IMR-90 (cell line): ENCODE results near the gene AQP1. TPM values are rescaled to one million over a fixed set of nuclear protein-coding genes. Genes with fewer than 3 reads are reported as not detected.

Experiments
- ATAC-seq: fragments of 200-7000 bp; cut with Tn5 transposase; 2 replicates; pipeline ENCODE4 v1.9.1; 2020; ENCODE audit warnings: low read depth, mild to moderate bottlenecking, moderate library complexity
- BruUV-seq: library from RNA; stranded (reverse); fragments of 400-500 nt; replicated peaks from 2 replicates; lab custom pipeline; 2021; lab: Mats Ljungman, UMichigan
- CTCF ChIA-PET: fragments of 300-600 bp; formaldehyde crosslinking; extraction: SDS; loops from one replicate; lab custom pipeline; 2021; ENCODE audit warnings: antibody characterized with exemption; lab: Yijun Ruan, JAX
- POLR2A ChIA-PET: fragments of 300-600 bp; sonication (Branson Sonifier 250); formaldehyde crosslinking; loops from one replicate; lab custom pipeline; 2022; ENCODE audit warnings: antibody characterized with exemption; ENCODE audit not compliant: unreplicated experiment; lab: Charles Lee
- DNase-seq: peaks from one replicate; pipeline ENCODE4 v3.0.0; 2013
- H2AFZ ChIP-seq: replicated peaks from 2 replicates; pipeline ENCODE3; 2013; ENCODE audit warnings: low read length, mild to moderate bottlenecking; ENCODE audit not compliant: poor library complexity
- H2AK5ac ChIP-seq: 2 replicates; pipeline ENCODE4 v1.6.1; 2013; ENCODE audit warnings: low read depth, low read length, inconsistent platforms
- H2AK9ac ChIP-seq: replicated peaks from 2 replicates; pipeline ENCODE3; 2013; ENCODE audit warnings: mild to moderate bottlenecking, low read depth, low read length, moderate library complexity; ENCODE audit not compliant: poor library complexity
- H2BK120ac ChIP-seq: 2 replicates; pipeline ENCODE4 v1.6.1; 2013; ENCODE audit warnings: low read depth, low read length, inconsistent platforms
- H2BK15ac ChIP-seq: 3 replicates; pipeline ENCODE4 v1.6.1; 2013; ENCODE audit warnings: low read depth, low read length, inconsistent platforms
- H2BK20ac ChIP-seq: 2 replicates; pipeline ENCODE4 v1.6.1; 2013; ENCODE audit warnings: low read depth, mild to moderate bottlenecking, inconsistent platforms, low read length, moderate library complexity
- H2BK5ac ChIP-seq: 2 replicates; pipeline ENCODE4 v1.6.1; 2013; ENCODE audit warnings: mild to moderate bottlenecking, low read depth, low read length, inconsistent platforms; ENCODE audit not compliant: poor library complexity, severe bottlenecking
- H3K14ac ChIP-seq: replicated peaks from 2 replicates; pipeline ENCODE4 v1.6.1; 2013; ENCODE audit warnings: low read depth, low read length, inconsistent platforms
- H3K18ac ChIP-seq: 2 replicates; pipeline ENCODE4 v1.6.1; 2013; ENCODE audit warnings: low read depth, low read length, control low read depth
- H3K23ac ChIP-seq: 2 replicates; pipeline ENCODE4 v1.6.1; 2013; ENCODE audit warnings: low read depth, low read length, inconsistent platforms
- H3K27ac ChIP-seq: 2 replicates; pipeline ENCODE4 v1.5.1; 2013; ENCODE audit warnings: mild to moderate bottlenecking, control low read depth, low read length; ENCODE audit not compliant: insufficient read depth
- H3K27me3 ChIP-seq: 2 replicates; pipeline ENCODE4 v1.6.1; 2013; ENCODE audit warnings: low read length; ENCODE audit not compliant: control insufficient read depth, insufficient read depth
- H3K36me3 ChIP-seq: 2 replicates; pipeline ENCODE4 v1.6.1; 2013; ENCODE audit warnings: low read length, mixed read lengths; ENCODE audit not compliant: control insufficient read depth, insufficient read depth
- H3K4ac ChIP-seq: 2 replicates; pipeline ENCODE4 v1.6.1; 2013; ENCODE audit warnings: low read depth, low read length, inconsistent platforms
- H3K4me1 ChIP-seq: 2 replicates; pipeline ENCODE4 v1.6.1; 2013; ENCODE audit warnings: low read length, mixed read lengths; ENCODE audit not compliant: control insufficient read depth, insufficient read depth
- H3K4me2 ChIP-seq: 2 replicates; pipeline ENCODE4 v1.6.1; 2013; ENCODE audit warnings: low read depth, mild to moderate bottlenecking, control low read depth, low read length, moderate library complexity
- H3K4me3 ChIP-seq: 2 replicates; pipeline ENCODE4 v1.5.1; 2013; ENCODE audit warnings: low read depth, mild to moderate bottlenecking, control low read depth, low read length, moderate library complexity; ENCODE audit not compliant: insufficient read depth
- H3K56ac ChIP-seq: 2 replicates; pipeline ENCODE4 v1.6.1; 2013; ENCODE audit warnings: low read length, inconsistent platforms; ENCODE audit not compliant: insufficient read depth; ENCODE audit errors: extremely low read depth
- H3K79me1 ChIP-seq, 2 experiments: 2 replicates each; pipeline ENCODE4 v1.6.1; 2013; ENCODE audit warnings: low read length in 2 of 2, inconsistent platforms in 1 of 2, low read depth in 1 of 2
- H3K9ac ChIP-seq: 2 replicates; pipeline ENCODE4 v1.6.1; 2013; ENCODE audit warnings: low read depth, low read length, control low read depth
- H3K9me1 ChIP-seq: 2 replicates; pipeline ENCODE4 v1.6.1; 2013; ENCODE audit warnings: low read length, inconsistent platforms; ENCODE audit not compliant: insufficient read depth
- H3K9me3 ChIP-seq: 2 replicates; pipeline ENCODE4 v1.6.1; 2013; ENCODE audit warnings: low read length; ENCODE audit not compliant: control insufficient read depth, insufficient read depth
- H4K20me1 ChIP-seq: 2 replicates; pipeline ENCODE4 v1.6.1; 2013; ENCODE audit warnings: low read length, inconsistent platforms; ENCODE audit not compliant: insufficient read depth
- H4K5ac ChIP-seq: 2 replicates; pipeline ENCODE4 v1.6.1; 2013; ENCODE audit warnings: mild to moderate bottlenecking, low read depth, low read length, control low read depth
- H4K8ac ChIP-seq, 2 experiments: 2 replicates each; pipeline ENCODE4 v1.6.1; 2013; ENCODE audit warnings: low read depth in 2 of 2, low read length in 2 of 2, control low read depth in 1 of 2, inconsistent platforms in 1 of 2
- H4K91ac ChIP-seq: 2 replicates; pipeline ENCODE4 v1.6.1; 2013; ENCODE audit warnings: low read depth, low read length, inconsistent platforms; ENCODE audit not compliant: insufficient read depth
- CEBPB ChIP-seq: IDR thresholded peaks from 2 replicates; pipeline ENCODE4 v1.6.1; 2012; ENCODE audit warnings: low read depth, low read length, improper control_type of control experiment
- CHD1 ChIP-seq: IDR thresholded peaks from 2 replicates; pipeline ENCODE4 v1.6.1; 2012; ENCODE audit warnings: low read depth, low read length, improper control_type of control experiment
- FOS ChIP-seq: fragments of 150-350 bp; IDR thresholded peaks from 2 replicates; pipeline ENCODE4 v1.6.1; 2016; ENCODE audit warnings: low read depth, low read length
- MXI1 ChIP-seq: IDR thresholded peaks from 2 replicates; pipeline ENCODE4 v1.6.1; 2012; ENCODE audit warnings: low read depth, mild to moderate bottlenecking, low read length, moderate library complexity, borderline replicate concordance
- POLR2A ChIP-seq: IDR thresholded peaks from 2 replicates; pipeline ENCODE4 v1.6.1; 2012; ENCODE audit warnings: mild to moderate bottlenecking, low read depth, low read length
- RCOR1 ChIP-seq: IDR thresholded peaks from 2 replicates; pipeline ENCODE4 v1.6.1; 2012; ENCODE audit warnings: mild to moderate bottlenecking, low read length, improper control_type of control experiment; ENCODE audit not compliant: insufficient replicate concordance
- RFX5 ChIP-seq: IDR thresholded peaks from 2 replicates; pipeline ENCODE4 v1.8.0; 2012; ENCODE audit warnings: low read depth, mild to moderate bottlenecking, low read length, moderate library complexity
- WGBS, 2 experiments: methylation state at CpG; one replicate each; pipeline versions ENCODE4 v1.1.5 to v1.1.7; 2013; ENCODE audit warnings: missing lambda C conversion rate in 2 of 2; ENCODE audit not compliant: insufficient read length in 1 of 2; ENCODE audit errors: extremely low coverage in 2 of 2; 5-methylcytosine and 5-hydroxymethylcytosine counted together
- dilution Hi-C: fragments of 300-500 bp; cut with HindIII; formaldehyde crosslinking; loops from one replicate; pipeline ENCODE4 v1.14.3; 2018; ENCODE audit warnings: low sequenced_read_pairs; ENCODE audit not compliant: unreplicated experiment
- in situ Hi-C: fragments of 300-500 bp; cut with MboI; formaldehyde crosslinking; loops from 3 replicates; pipeline ENCODE4 v1.14.3; 2019; ENCODE audit warnings: low sequenced_read_pairs, inconsistent platforms, mixed read lengths
- intact Hi-C: fragments of 100-400 bp; cut with micrococcal nuclease; formaldehyde crosslinking; loops from 2 replicates; pipeline ENCODE4 v1.10.0; 2022
- polyA plus RNA-seq, 3 experiments: library from polyadenylated mRNA; depleted of rRNA; stranded (reverse); fragments of >200 nt; gene quantifications; 2 replicates each; pipeline ENCODE4 v1.2.3, GENCODE V29; 2012; ENCODE audit warnings: low replicate concordance in 1 of 3
- total RNA-seq: library from RNA; depleted of rRNA; stranded (reverse); fragments of >200 nt; gene quantifications from 2 replicates; pipeline ENCODE4 v1.2.3, GENCODE V29; 2012

Gene AQP1
- total and polyA plus RNA-seq, 2 of the 4 experiments (the other 2 are of a cell fraction) = 0.18 to 0.39 TPM

GRCh38 chr7:30900053-30900452 is 11.6 kb upstream of the AQP1 start:
- Histone ChIP-seq H4K5ac (no peak overlapping the region), H3K56ac (no peak overlapping the region), H3K4me2 (no peak overlapping the region), H3K23ac (no peak overlapping the region), H3K36me3 (no peaks in the 10 kb centered on the region), H3K4ac (peak overlapping the region; percentile 84; the same call in 1 of the 2 replicates), H3K79me1 (no peaks in the 10 kb centered on the region), H3K9me1 (0 out of 2 replicates have a peak, but pooled peaks cover 5% of the 10 kb centered on the region), H2AFZ (peak overlapping the region; percentile 59), H3K27me3 (peaks cover 11% of the 10 kb centered on the region; the same call in 1 of the 2 replicates), H4K8ac (peak overlapping the region; percentile 52 to 56; a peak in 2 of 4 replicates), H3K4me1 (peaks cover 6% of the 10 kb centered on the region; the same call in 1 of the 2 replicates), H2BK120ac (peak overlapping the region; percentile 76), H4K20me1 (no peaks in the 10 kb centered on the region), H3K14ac (peak overlapping the region; percentile 46; the same call in 1 of the 2 replicates), H2BK5ac (no peak overlapping the region), H3K9ac (no peak overlapping the region), H2BK15ac (no peak overlapping the region), H4K91ac (no peak overlapping the region; the same call in 1 of the 2 replicates), H2BK20ac (no peak overlapping the region), H3K9me3 (no peaks in the 10 kb centered on the region), H2AK9ac (no peak overlapping the region), H3K18ac (no peak overlapping the region), H3K27ac (no peak overlapping the region), H3K4me3 (no peak overlapping the region), H2AK5ac (peak overlapping the region; percentile 23; the same call in 1 of the 2 replicates)
- no TSS peak for BruUV-seq
- ChIA-PET POLR2A (no interaction called here), CTCF (no interaction called here)
- intact Hi-C loops (no loop called here), dilution Hi-C loops (no loop called here), in situ Hi-C loops (no loop called here)
- no CpG with 5 or more reads among the region's 9 CpGs for WGBS, 2 experiments
- TF ChIP-seq POLR2A (no peak), FOS (no peak), RCOR1 (no peak), RFX5 (no peak), MXI1 (no peak), CHD1 (no peak), CEBPB (no peak)
- peak; percentile 45; the same call in 1 of the 2 replicates for ATAC-seq
- no peak for DNase-seq
